Suprapubic skin (tissue), 4 donors: ENCODE measurements around the gene CES1. TPM values are rescaled to one million over a fixed set of nuclear protein-coding genes. Genes with fewer than 3 reads are reported as not detected.
"Not testable (repeated sequence)": the region's sequence is repeated elsewhere in the genome, so short reads cannot be mapped to it uniquely, and the experiment has no call there.

Experiments used
- DNase-seq, 2 donors: peaks; one replicate each; pipeline ENCODE4 v3.0.0-alpha.2; 2019; ENCODE audit warnings: low spot score in 2 of 2
- H3K27ac ChIP-seq: fragments of 200-600 bp; sonication (generic); one replicate; pipeline ENCODE4 v1.5.1; 2019
- H3K27me3 ChIP-seq: fragments of 200-600 bp; sonication (generic); one replicate; pipeline ENCODE4 v1.5.1; 2019
- H3K36me3 ChIP-seq: fragments of 200-600 bp; sonication (generic); one replicate; pipeline ENCODE4 v1.5.1; 2019
- H3K4me1 ChIP-seq: fragments of 200-600 bp; sonication (generic); one replicate; pipeline ENCODE4 v1.5.1; 2019
- H3K4me3 ChIP-seq: fragments of 200-600 bp; sonication (generic); one replicate; pipeline ENCODE4 v1.5.1; 2019; ENCODE audit warnings: mild to moderate bottlenecking
- H3K9me3 ChIP-seq: fragments of 200-600 bp; sonication (generic); one replicate; pipeline ENCODE4 v1.5.1; 2019
- EP300 ChIP-seq: sonication (generic); formaldehyde crosslinking; IDR thresholded peaks from one replicate; pipeline ENCODE4 v1.6.1; 2017; ENCODE audit warnings: antibody characterized with exemption
- POLR2A ChIP-seq, 2 donors: fragments of 450-650 bp; IDR thresholded peaks; one replicate each; pipeline ENCODE4 v1.6.1; 2017; ENCODE audit warnings: antibody characterized with exemption in 2 of 2, mild to moderate bottlenecking in 2 of 2, moderate library complexity in 2 of 2
- POLR2AphosphoS5 ChIP-seq, 3 donors: sonication (generic); formaldehyde crosslinking; IDR thresholded peaks; one replicate each; pipeline ENCODE4 v1.6.1; 2017; ENCODE audit warnings: antibody characterized with exemption in 3 of 3
- WGBS: methylation state at CpG from one replicate; pipeline ENCODE4 v1.1.5; 2018; 5-methylcytosine and 5-hydroxymethylcytosine counted together
- total RNA-seq, 4 donors: library from RNA; depleted of rRNA; stranded (reverse); fragments of >200 nt; gene quantifications; one replicate each; pipeline ENCODE4 v1.1.0, GENCODE V29; 2016
- TF ChIP-seq, protein P1 (sequence below), 2 donors: fragments of 200-600 bp in 1 of 2; fragments of 450-650 bp in 1 of 2; sonication (generic) in 1 of 2; IDR thresholded peaks; one replicate each; pipeline ENCODE4 v1.5.1; 2016 to 2019; ENCODE audit warnings: antibody characterized with exemption in 2 of 2, mild to moderate bottlenecking in 1 of 2, moderate library complexity in 1 of 2

Gene CES1
- total RNA-seq, 4 donors from 2014 or later: 3.0 to 6.0 (median 3.5) TPM

DNA sequence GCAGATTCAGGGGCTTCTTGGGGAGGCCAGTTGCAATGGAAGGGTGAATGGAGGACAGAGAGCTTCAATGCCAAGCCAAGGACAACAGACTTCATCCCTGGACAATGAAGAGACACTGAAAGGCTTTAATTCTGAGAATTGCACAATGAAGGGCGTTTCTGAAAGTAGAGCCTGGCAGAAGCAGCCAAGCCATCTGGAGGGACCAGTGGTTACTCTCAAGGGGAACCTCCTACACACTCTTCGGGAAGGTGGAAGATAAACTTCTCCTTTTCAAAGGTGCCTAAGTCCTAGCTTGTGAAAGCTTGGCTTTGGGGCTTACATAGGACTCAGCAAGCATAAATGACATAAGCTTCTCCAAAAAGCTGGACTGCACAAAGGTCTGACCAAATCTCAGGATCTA, 6.2 kb upstream of the CES1 start:
- Histone ChIP-seq H3K4me3 (no peak overlapping the region), H3K27ac (no peak overlapping the region), H3K4me1 (peaks cover 20% of the 10 kb centered on the region), H3K9me3 (no peaks in the 10 kb centered on the region), H3K27me3 (peaks cover 3% of the 10 kb centered on the region), H3K36me3 (no peaks in the 10 kb centered on the region)
- 58% methylated on average over 2 of the region's 2 CpGs for WGBS
- no peak for DNase-seq
- TF ChIP-seq POLR2AphosphoS5 (IDR thresholded peaks at IDR 0.05) (no peak), EP300 (no peak), POLR2A (IDR thresholded peaks at IDR 0.05) (no peak)
- TF ChIP-seq, protein P1, sequence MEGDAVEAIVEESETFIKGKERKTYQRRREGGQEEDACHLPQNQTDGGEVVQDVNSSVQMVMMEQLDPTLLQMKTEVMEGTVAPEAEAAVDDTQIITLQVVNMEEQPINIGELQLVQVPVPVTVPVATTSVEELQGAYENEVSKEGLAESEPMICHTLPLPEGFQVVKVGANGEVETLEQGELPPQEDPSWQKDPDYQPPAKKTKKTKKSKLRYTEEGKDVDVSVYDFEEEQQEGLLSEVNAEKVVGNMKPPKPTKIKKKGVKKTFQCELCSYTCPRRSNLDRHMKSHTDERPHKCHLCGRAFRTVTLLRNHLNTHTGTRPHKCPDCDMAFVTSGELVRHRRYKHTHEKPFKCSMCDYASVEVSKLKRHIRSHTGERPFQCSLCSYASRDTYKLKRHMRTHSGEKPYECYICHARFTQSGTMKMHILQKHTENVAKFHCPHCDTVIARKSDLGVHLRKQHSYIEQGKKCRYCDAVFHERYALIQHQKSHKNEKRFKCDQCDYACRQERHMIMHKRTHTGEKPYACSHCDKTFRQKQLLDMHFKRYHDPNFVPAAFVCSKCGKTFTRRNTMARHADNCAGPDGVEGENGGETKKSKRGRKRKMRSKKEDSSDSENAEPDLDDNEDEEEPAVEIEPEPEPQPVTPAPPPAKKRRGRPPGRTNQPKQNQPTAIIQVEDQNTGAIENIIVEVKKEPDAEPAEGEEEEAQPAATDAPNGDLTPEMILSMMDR (IDR thresholded peaks at IDR 0.05): no peak

DNA sequence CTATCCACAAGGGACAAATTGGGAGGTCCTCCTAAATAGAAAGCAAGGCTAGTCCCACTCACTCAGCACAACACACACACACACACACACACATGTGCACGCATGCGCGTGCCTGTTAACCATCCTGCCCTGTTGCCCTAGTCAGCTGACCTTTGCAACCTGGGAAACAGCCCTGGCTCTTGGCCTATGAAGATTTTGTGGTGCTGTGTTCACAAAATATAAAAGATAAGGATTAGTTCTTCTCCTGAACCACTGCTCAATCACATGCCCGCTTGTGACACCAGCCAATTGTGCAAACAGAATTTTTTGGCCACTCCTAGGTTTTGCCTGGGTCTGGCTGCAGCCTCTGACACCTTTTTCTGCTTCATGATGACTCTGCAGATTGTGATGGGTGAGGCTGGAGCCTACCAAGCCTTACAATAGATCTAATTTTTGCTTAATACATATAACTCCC, 3.3 kb upstream of the CES1 start:
- WGBS: 46% methylated on average over 3 of the region's 4 CpGs
- peaks cover 27% of the 10 kb centered on the region for H3K4me1 ChIP-seq
- DNase-seq: no peak
- no peaks in the 10 kb centered on the region for H3K36me3 ChIP-seq
- TF ChIP-seq POLR2A (IDR thresholded peaks at IDR 0.05) (no peak), EP300 (no peak), POLR2AphosphoS5 (IDR thresholded peaks at IDR 0.05) (no peak)
- TF ChIP-seq, protein P1 (IDR thresholded peaks at IDR 0.05): no peak
- no peak overlapping the region for H3K27ac ChIP-seq
- no peaks in the 10 kb centered on the region for H3K27me3 ChIP-seq
- no peaks in the 10 kb centered on the region for H3K9me3 ChIP-seq
- H3K4me3 ChIP-seq: no peak overlapping the region

DNA sequence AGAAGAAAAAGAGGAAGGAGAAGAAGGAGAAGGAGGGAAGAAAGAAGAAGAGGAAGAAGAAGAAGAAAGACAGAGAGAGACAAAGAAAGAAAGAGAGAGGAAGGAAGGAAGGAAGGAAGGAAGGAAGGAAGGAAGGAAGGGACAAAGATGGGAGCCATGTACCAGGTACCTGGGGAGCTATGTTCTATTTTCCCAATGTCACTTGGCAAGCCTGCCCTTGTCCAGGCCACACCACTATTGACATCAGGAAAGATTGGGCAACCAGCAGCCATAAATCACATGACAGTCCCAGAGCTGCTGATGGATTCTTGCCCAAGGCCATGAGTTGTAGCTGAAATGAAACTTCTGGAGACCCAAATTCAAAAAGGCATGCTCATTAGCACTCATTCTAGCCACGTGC, 2.7 kb upstream of the CES1 start:
- peak; percentile 78 to 84 for DNase-seq
- no peak overlapping the region for H3K27ac ChIP-seq
- no peaks in the 10 kb centered on the region for H3K36me3 ChIP-seq
- H3K4me3 ChIP-seq: no peak overlapping the region
- no peaks in the 10 kb centered on the region for H3K27me3 ChIP-seq
- H3K9me3 ChIP-seq: no peaks in the 10 kb centered on the region
- H3K4me1 ChIP-seq: peaks cover 27% of the 10 kb centered on the region
- 22% methylated on average over 1 of the region's 1 CpG for WGBS
- TF ChIP-seq POLR2A (IDR thresholded peaks at IDR 0.05) (no peak), EP300 (no peak), POLR2AphosphoS5 (IDR thresholded peaks at IDR 0.05) (no peak)
- TF ChIP-seq, protein P1 (IDR thresholded peaks at IDR 0.05): no peak

DNA sequence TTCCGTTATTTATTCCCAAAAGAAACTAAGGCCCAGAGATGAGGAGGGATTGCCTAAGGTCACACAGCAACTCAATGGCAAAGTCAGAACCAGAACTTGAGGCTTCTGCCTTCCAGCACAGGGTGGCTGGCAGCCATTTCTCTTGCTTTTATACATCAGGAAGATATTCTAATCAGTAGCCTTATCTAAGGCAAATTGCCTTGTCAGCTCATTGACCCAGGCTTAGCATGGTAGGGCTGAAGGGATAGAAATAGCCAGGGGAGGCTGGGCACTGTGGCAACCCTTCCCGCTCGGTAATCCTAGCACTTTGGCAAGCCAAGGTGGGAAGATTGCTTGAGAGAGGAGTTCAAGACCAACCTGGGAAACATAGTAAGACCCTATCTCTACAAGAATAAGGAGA, 2.3 kb upstream of the CES1 start:
- WGBS: 76% methylated on average over 3 of the region's 3 CpGs
- H3K36me3 ChIP-seq, H3K4me3 ChIP-seq, H3K27me3 ChIP-seq, DNase-seq, H3K27ac ChIP-seq, H3K9me3 ChIP-seq: not testable (repeated sequence)
- peaks cover 27% of the 10 kb centered on the region for H3K4me1 ChIP-seq

DNA sequence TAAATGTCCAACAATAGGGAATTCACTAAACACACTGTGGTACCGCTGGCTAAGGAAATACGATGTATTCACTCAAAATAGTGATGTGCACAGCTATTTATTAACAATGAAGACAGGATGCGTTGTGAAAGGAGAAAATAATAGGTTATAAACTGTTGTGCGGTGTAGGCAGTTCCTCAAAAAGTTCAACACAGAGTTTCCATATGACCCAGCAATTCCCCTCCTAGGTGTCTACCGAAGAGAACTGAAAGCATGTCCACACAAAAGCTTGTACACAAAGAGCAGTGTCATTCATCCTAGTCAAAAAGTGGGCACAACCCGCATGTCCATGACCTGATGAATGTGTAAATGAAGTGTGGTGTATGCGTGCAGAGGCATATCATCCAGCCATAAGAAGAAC, 1.2 kb upstream of the CES1 start:
- TF ChIP-seq, protein P1 (IDR thresholded peaks at IDR 0.05): no peak
- no peak for TF ChIP-seq POLR2AphosphoS5 (IDR thresholded peaks at IDR 0.05)
- TF ChIP-seq POLR2A (IDR thresholded peaks at IDR 0.05): no peak
- TF ChIP-seq EP300: no peak
- 74% methylated on average over 7 of the region's 7 CpGs for WGBS

DNA sequence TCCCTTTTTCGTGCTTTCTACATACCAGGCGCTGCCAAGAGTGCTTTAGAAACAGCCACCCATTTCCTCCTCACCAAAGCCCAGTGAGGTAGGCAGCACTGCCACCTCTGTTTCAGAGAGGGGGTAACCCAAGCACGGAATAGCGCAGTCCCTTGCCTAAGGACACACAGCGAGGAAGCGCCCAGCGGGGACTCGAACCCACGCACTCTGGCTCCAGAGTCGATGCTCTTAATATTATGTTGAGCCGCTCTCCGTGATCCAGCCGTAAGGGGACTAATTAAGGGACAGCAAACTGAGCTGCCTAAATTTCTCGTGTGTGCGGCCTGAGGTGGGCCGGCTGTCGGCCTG, 497 bp downstream of the CES1 start:
- H3K27ac ChIP-seq: no peak overlapping the region
- no peaks in the 10 kb centered on the region for H3K27me3 ChIP-seq
- no peak for DNase-seq
- peaks cover 21% of the 10 kb centered on the region for H3K4me1 ChIP-seq
- no peaks in the 10 kb centered on the region for H3K9me3 ChIP-seq
- TF ChIP-seq POLR2AphosphoS5 (IDR thresholded peaks at IDR 0.05) (no peak), EP300 (no peak), POLR2A (IDR thresholded peaks at IDR 0.05) (no peak)
- TF ChIP-seq, protein P1 (IDR thresholded peaks at IDR 0.05): no peak
- no peaks in the 10 kb centered on the region for H3K36me3 ChIP-seq
- H3K4me3 ChIP-seq: peak overlapping the region; percentile 6
- WGBS: 86% methylated on average over 17 of the region's 17 CpGs

More for the DNA sequence above, 1.2 kb upstream of the CES1 start:
- no peaks in the 10 kb centered on the region for H3K36me3 ChIP-seq
- no peaks in the 10 kb centered on the region for H3K9me3 ChIP-seq
- H3K4me1 ChIP-seq: peaks cover 24% of the 10 kb centered on the region
- no peak overlapping the region for H3K4me3 ChIP-seq
- H3K27ac ChIP-seq: no peak overlapping the region
- no peak for DNase-seq
- no peaks in the 10 kb centered on the region for H3K27me3 ChIP-seq
